ENCODE results near the gene MCF2L2.
A peak's percentile ranks its signal among the peaks of the same experiment; 100 is the strongest.
"Not testable (repeated sequence)": the region's sequence is repeated elsewhere in the genome, so short reads cannot be mapped to it uniquely, and the experiment has no call there.

The MCF2L2 gene

DNA sequence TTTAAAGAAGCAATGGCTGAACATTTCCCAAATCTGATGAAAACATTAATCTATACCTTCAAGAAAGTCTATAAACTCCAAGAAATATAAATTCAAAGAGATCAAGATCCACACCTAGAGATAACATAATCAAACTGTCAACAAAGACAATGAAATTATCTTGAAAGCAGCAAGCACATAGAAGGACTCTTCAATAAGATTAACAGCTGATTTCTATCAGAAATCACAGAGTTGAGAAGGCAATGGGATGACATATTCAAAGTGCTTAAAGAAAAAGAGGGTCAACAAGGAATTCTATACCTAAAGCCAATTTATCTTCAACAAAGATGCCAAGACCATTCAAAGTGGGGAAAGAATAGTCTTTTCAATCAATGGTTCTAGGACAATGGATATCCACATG lies 224.7 kb downstream of the MCF2L2 start:
- no peak for DNase-seq (ENCODE audit: low spot score)

DNA sequence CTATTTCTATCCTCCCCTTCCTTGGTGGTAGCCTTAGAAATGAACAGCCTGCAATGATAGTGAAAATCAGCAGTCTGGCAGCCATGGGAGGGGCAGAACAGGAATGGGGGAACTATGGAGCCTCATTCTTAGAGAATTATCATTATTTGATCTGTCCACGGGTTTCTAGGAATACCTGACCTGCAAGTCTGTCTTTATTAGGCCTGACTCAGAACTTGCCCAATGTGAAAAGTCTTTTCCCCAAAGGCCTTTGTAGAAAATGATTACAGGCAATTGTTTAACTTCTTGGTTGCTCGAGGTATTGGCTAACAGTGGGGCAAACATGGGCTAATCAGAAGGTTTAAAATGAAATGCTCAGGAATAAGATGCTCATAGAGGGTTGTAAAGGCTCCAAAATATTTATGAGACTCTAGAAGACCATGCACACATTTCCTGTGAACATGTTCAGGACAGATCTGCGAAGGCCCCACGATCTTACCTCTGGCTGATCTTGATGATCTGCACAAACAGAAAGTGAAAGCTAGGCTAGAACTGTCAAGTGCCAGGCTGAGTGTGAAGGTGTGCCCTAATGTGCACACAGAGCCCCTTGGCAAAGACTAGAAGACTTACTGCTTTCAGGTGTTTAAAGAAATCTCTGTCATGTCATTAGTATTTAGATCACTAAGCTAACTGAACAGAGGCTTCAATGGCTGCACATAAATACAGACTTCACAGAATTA lies 226.3 kb downstream of the MCF2L2 start:
- no peak for DNase-seq (ENCODE audit: low spot score)

DNA sequence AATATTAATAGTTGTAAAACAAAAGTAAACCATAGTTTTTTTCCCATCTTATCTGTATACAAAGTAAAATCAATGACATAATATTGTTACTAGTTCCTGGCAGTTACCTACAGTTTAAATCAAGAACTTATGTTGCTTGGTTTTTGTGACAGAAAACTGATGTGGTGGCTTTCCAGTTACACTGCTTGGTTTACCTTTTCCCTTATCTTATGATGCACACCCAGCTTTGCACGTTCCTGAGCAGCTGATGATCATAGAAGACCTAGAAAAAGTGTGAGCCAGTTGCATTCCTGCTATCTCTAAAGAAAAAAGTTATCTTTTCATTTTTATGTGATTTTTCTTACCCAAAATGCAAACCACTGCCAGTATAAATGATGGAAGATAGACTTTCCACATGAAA lies 229.5 kb downstream of the MCF2L2 start:
- DNase-seq (ENCODE audit: low spot score): no peak

DNA sequence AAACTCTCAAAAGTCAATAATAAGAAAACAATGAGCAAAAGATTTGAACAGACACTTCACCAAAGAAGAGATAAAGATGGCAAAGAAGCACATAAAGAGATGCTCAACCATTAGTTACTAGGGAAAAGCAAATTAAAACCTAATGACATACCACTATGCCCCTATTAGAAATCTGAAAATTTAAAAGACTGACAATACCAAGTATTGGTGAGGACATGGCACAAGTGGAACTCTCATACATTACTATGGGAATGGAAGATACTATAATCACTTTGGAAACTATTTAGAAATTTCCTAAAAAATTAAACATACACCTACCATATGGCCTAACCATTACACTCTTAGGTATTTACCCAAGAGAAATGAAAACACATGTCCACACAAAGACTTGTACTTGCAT lies 230.7 kb downstream of the MCF2L2 start:
- no peak for DNase-seq (ENCODE audit: low spot score)

DNA sequence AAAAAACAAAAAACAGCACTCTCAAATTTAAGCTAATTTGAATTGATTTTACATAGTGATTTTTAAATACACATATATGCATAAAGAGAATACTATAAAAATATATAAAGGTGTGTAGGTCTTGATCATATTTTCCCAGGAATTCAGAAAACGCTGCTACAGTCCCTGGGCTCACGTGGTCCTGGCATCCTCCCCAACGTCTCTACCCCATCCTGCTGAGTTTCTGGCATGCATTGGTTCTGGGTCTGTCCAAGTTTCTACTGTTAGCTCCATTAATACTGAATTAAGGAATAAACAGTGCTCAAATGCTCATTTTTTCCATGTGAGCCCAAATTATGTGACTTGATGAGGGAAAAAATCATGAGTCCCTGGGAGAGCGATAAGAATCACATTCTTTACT lies 233.2 kb downstream of the MCF2L2 start:
- DNase-seq (ENCODE audit: low spot score): no peak

DNA sequence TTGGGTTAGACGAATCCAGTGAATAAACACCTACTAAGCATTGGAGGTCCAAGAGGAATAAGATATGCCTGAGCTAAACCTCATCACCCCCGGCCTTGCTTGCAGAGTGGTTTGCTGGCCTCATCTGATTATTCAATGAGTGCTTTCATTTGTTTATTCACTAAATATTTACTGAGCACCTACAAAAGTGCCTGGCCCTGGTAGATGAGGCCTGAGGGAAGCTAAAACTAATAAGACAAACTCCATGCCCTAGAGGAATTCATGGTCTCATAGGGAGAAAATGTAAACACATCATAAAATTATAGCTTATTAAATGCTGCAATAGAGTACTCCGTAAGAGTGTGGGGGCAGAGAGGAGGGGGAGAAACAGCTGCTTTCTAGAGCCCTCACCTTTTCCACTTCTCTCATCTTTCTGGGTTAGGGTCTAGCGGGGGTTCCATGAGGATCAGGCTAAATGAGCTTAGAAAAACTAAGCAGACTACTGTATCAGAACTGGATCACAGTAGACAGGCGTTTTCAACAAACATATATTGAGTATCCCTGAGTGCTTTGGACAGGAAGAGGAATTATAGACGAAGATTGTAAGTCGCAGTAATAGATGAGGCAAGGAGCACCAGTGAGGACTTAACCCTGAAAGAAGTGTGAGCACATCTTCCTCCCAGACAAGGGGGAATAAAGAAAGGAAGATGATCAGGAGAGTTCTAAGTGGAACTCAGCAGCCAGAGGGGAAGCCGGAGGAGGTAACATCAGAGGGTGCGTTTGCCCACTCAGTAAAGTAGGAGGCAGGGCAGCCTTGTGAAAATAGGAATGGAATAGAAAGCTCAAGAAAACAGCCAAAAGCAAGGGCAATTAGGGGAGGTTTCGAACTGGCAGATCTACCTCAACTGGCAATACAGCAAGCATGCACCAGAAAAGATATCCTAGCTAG lies 234.4 kb downstream of the MCF2L2 start:
- DNase-seq (ENCODE audit: low spot score): no peak

DNA sequence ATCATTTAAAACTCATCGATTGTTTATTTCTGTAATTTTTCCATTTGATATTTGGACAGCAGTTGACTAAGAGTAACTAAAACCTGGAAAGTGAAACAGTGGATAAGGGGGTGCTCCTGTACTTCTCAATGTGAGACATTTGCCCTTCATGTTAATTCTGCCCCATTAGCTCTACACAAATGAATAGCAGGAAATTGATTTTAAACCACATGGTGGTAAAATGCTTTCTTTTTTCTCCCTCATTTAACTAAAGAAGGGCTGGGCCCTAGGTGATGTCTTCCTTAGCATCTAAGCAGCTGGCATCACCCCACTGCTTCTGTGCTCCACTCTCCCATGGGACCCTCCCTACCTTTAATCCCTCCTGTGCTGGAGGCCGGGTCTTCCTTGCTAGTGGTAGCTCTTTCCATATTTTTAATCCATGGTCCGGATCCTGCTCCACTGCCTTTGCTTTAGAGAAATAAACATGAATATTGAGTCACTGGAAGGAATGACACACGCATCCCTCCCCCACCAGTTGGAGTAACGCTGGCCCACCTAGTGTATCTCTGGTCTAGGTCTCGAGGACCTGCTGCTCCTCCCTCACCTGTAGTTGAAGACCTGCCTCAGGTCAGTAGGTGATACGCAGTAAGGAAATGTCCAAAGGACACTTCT lies 235.6 kb downstream of the MCF2L2 start:
- DNase-seq (ENCODE audit: low spot score): no peak

DNA sequence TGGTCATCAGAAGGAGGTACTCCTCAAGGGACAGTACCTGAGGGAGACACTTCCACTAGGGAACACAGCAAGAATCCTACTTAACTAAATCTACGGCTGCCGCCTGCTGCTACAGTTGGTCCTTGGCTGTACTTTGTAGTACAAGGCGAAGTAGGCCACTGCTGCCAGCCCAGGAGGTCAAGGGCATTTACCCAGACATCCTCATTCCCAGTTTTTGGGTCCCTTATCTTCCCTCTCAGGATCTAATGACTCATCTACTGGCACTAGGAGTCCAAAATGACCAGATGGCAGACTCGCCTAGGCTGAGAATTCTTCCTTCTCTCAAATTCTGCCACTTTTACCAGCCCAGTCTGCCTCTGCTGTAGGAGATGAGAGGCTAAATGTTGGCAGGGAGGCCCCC lies 238.8 kb downstream of the MCF2L2 start:
- no peak for DNase-seq (ENCODE audit: low spot score)

DNA sequence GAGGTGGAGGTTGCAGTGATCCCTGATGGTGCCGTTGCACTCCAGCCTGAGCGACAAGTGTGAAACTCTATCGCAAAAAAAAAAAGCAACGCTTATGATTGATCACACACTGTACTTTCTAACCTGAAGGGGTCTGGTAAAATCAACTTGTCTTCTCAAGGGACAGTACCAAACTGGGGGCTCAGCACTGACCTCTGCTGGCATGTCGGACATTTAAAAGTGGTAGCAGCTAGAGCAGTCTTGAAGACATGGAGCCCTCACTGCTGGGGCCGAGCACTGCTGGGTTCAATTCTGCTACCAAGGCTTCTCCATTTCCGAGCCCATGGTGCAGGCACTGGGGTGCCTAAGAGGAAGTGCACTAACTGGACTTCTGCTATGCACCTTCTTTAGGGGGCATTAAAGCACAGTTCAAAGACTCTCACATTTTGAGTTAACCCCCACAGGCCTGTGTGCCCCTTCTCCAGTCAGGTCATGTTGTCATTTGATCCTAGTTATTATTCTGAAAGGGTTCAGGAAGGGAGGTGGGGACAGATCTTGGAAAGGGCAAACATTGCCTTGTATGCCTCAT lies 239.4 kb downstream of the MCF2L2 start:
- peak; percentile 29 for DNase-seq (ENCODE audit: low spot score)

DNA sequence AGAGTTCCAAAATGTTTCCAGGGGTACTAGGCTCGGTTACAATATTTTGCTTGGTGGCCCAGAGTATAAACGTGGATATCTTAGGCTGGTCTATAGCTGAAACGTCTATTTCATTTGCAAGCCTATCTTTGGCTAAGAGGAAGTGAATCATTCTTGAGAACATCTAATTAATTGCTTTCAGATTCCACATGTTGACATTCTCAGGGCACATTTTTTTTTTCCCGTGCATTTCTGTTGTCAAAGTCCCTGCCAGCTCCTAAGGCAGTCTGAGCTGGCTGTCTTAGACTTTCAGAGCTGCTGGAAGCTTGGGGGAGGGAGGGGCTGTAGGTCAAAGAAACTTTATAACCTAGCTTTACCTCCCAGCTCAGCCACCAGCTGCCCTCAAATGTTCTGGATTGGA lies 242.7 kb downstream of the MCF2L2 start:
- no peak for DNase-seq (ENCODE audit: low spot score)

DNA sequence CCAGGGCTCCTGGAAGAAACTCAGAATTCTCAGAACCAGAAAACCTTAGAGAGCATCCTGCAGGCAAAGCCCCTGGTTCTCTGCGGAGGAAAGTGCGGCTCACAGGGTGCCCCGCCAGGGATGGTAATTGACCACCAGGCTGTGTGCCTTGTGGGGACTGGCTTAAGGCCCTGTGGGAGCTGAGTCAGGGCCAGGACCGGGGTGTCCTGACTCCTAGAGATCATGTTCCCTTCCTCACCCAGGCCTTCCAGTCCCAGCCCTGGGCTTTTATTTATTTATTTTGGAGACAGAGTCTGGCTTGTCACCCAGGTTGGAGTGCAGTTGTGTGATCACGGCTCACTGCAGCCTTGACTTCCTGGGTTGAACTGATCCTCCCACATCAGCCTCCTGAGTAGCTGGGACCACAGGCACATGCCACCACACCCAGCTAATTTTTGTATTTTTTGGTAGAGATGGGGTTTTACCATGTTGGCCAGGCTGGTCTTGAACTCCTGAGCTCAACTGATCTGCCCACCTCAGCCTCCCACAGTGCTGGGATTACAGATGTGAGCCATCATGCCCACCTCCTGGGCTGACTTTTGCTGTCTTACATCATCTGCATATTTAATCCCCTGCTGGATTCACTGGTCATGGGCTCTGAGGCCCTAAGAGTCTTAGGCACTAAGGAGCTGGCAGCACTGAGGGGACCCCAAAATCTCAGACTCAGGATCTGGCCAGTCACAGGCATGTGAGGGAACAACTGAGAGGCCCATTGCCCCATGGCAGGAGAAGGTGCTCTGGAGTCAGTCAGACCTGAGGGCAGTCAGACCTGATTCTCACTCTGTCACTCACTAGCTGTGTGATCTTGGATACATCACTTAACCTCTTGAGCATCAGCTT lies 245.4 kb downstream of the MCF2L2 start:
- DNase-seq (ENCODE audit: low spot score): no peak

DNA sequence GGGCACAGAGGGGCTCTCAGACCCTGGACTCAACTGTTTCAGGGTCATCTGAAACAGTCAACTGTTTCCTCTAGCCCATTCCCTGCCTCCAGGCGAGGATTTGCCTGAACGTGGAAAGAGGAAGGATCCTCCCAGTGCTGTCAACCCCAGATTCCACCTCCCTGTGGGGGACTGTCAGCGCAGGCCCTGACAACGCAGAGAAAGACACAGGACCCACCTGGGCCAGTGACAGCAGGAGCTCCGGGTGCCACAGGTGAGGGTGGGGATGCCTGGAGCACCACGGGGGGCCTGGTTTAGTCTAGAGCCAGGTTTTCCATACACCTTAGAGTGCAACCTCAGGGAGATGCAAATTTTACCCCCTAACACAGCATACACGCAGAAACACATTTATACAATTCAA lies 246.3 kb downstream of the MCF2L2 start:
- no peak for DNase-seq (ENCODE audit: low spot score)

DNA sequence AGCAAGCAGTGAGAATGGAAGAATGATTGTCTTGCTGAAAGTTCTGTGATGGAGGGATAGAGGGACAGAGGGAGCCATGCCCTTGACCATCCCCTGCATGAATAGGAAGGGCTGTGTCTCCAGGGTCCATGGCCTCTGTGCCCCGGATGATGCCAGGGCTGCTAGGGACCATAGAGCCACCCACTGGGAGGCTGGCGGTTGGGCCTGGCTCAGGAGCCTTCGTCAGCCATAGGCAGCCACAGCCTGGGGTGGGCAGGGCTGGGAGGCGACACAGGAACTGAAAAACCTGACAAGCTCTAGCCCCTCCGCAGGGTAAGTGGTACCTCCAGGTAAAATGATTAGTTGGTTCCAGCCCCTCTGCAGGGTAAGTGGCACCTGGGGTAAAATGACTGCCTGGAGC lies 246.8 kb downstream of the MCF2L2 start:
- no peak for DNase-seq (ENCODE audit: low spot score)

DNA sequence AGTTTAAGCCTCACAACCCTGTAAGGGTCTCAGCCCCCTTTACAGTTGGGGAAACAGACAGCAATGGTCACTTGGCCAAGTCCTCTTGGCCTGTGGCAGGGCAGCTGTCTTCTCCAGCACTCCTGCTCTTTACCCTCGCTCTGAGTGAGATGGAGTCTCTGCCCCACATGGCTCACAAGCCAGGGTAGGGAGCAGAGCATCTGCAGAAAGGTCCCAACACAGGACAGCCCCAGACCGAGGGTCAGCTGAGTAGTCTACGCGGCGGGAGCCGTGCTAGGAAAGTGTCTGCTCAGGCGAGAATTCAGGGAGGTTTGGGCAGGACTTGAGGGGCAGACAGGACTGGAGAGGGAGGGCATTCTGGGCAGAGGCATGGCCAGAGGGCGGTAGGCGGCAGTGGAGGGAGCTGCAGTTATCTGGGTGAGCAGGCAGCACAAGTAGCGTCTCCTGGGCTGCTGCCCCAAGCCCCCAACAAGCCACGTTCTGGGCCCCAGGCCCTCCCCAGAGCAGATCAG lies 247.6 kb downstream of the MCF2L2 start:
- DNase-seq (ENCODE audit: low spot score): no peak

DNA sequence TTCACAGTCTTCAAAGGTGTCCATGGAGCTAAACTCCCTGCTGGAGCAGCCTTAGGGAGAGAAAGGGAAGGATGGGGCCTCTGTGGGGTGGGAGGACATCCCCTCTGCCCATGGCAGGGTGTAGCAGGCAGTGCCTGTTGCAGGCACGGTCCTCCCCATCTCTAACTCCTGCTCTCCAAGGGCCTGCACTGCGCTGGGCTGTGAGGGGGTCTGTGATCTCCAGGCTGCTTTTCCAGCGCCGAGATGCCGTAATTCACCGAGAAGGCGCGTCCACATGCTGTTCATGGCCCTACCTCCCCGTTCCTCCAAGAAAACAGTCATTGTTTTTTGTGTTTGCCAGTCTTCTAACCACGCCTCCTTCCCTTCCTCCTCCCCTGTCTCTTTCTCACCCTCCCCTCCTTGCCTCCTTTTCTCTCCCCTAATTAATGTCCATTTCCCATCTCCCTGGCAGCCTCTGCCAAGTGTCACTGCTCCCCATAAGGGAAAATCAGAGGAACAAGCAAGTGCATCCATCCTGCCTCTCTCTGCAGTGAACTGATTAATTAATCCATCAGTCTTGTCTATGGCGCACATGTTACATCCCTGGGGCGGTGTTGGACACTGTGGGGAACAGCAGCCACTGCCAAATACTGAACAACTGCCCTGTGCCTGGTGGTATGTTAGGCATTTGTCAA lies 248.2 kb downstream of the MCF2L2 start:
- no peak for DNase-seq (ENCODE audit: low spot score)

DNA sequence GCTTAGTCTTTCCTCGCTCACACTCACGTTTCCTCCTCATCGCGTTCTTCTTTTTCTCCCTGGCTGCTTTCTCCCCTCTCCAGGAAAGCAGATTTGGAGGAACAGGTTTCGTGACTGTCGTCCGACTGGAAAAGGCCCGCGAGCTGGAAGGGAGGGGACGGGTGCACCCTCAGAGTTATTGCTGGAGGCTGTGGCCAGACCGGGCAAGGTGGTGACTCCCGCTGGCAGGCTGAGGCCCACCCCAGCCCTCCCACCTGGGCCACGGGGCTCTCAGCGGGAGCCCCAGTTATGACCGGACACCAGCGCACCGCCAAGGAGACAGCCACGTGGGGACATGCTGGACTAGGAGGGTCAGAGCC lies 248.9 kb downstream of the MCF2L2 start:
- not testable (repeated sequence) for DNase-seq (ENCODE audit: low spot score)

DNA sequence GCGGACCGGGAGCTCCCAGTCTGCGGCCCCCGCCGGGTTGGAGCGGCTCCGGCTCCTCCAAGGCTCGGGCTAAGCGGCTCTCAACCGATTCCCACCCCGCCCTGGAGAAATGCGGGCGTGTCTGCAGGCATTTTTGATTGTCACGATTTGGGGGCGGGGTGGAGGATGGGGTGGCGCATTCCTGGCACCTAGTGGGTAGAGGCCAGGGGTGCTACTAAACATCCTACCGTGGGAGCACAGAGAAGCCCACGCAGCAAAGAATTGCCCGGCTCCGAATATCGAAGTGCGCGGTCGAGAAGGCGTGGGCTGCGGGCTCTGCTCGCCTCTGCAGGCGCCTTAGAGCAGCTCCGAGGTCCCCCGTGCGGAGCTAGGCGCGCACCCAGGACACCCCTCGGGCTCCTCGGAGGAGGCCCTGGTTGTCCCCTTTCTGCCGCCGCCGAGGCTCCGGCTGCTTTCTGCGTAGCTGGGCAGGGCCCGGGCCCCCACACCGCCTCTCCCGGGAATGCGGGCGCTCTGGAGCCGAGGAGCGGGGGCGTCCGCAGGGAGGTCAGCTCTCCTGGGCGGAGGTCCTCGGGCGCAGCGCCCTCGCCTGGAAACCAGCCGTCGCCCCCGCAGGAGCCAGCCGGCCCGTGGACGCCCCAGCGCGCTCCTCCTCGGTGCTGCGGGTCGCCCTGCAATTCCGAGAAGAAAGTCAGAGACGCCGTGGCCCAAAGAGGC lies 249.4 kb downstream of the MCF2L2 start:
- DNase-seq (ENCODE audit: low spot score): no peak

DNA sequence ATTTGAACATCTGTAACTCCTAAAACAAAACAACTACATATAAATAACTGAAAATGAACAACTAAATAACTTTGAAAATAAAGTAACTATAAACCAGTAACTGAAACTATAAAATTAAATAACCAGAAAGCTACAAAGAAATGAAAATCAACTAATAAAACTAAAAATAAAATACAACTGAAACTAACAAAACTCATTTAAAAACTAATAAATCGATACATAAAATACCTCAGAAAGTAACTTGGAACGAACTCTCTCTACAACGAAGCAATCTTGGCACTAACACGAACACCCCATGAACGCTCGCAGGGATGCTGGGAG lies 249.9 kb downstream of the MCF2L2 start:
- no peak for DNase-seq (ENCODE audit: low spot score)

DNA sequence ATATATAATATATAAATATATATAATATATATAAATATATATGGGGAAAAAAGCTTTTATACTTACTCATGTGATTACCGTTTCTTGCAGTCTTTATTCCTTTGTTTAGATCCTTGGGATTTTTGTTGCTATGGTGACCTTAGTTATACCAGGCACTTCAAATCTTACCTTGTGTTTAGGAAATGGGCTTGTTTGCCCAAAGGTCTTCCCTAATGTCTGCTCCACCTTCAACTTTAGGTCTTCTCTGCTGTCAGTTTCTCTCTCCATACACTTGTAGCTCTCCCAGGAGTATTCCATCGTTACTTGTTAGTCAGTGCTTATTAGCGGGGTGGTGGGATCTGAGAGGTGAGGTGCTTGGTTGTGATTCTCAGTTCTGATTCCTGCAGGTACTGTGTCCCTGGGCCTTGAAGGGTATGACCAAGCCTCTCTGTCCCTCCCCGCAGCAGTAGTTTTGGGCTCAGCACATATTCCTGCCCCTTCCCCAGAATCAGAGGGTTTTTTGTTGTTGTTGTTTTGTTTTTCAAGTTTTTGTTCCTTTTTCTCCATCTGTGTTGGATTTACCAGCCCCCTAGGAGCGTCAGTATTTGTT lies 256.3 kb downstream of the MCF2L2 start:
- no peak for DNase-seq (ENCODE audit: low spot score)

DNA sequence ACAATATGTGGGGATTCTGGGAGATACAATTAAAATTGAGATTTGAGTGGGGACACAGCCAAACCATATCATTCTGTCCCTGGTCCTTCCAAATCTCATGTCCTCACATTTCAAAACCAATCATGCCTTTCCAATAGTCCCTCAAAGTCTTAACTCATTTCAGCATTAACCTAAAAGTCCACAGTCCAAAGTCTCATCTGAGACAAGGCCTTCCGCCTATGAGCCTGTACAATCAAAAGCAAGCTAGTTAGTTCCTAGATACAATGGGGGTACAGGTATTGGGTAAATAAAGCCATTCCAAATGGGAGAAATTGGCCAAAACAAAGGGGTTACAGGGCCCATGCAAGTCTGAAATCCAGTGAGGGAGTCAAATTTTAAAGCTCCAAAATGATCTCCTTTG lies 260.4 kb downstream of the MCF2L2 start:
- not testable (repeated sequence) for DNase-seq (ENCODE audit: low spot score)
